ENCODE results near the gene STK16.

Gene STK16

DNA sequence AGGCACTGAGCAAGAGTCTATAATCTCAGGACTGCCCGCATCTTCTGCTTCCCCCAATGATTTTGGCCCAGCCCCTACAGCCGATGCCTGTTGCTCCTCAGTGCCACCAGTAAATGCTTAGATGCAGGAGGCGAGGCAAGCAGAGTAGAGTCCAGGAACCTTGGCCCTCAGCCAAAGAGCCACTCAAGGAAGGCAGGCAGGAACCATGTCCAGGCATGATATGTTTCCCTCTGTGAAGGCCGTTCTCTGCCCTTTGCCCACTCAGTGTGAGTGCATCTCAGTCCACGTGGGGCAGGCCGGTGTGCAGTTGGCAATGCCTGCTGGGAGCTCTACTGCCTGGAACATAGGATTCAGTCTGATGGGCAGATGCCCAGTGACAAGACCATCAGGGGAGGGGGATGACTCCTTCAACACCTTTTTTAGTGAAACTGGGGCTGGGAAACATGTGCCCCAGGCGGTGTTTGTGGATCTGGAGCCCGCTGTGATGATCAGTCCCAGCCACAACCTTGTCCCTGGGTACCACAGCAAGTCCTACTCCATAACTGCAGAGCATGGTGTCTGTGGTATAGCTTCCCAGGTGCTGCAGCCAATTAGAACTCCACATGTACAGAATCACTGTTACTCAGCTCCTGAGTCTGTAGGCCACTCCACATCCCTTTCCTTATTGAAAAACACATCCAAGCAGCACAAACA, 24.2 kb downstream of the STK16 start:
- Histone ChIP-seq H3K4me2 (ENCODE audit: low read length) (no peak overlapping the region), H3K27ac (no peak overlapping the region), H3K79me2 (no peaks in the 10 kb centered on the region), H3K4me3 (ENCODE audit: low read depth, low read length) (no peak overlapping the region), H3K36me3 (ENCODE audit: control insufficient read depth, insufficient read depth, low read length) (no peaks in the 10 kb centered on the region), H3K27me3 (ENCODE audit: control insufficient read depth, insufficient read depth, low read length) (no peaks in the 10 kb centered on the region), H3K9me3 (ENCODE audit: control insufficient read depth, low read length) (no peaks in the 10 kb centered on the region), H3K9ac (no peak overlapping the region), H3K4me1 (peaks cover 3% of the 10 kb centered on the region), H2AFZ (no peak overlapping the region)
- TF ChIP-seq CTCF (IDR thresholded peaks at IDR 0.05), result no peak

DNA sequence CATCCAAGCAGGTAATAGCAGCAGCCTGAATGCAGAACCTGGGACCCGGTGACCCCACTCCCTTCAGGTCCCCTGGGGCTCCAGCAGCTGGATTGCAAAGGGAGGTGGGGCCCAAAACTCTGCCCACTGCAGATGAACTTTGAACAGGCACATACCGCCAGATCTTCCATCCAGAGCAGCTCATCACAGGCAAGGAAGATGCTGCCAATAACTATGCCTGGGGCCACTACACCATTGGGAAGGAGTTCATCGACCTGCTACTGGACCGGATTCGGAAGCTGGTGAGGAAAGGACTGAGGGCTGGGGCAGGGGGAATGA, 24.7 kb downstream of the STK16 start:
- H2AFZ ChIP-seq, result no peak overlapping the region
- no peaks in the 10 kb centered on the region for H3K27me3 ChIP-seq (ENCODE audit: control insufficient read depth, insufficient read depth, low read length)

GRCh38 chr2:219271021-219271420, 25.7 kb downstream of the STK16 start:
- Histone ChIP-seq H3K27ac (no peak overlapping the region), H3K4me2 (ENCODE audit: low read length) (no peak overlapping the region), H3K9me3 (ENCODE audit: control insufficient read depth, low read length) (no peaks in the 10 kb centered on the region), H2AFZ (no peak overlapping the region), H3K27me3 (ENCODE audit: control insufficient read depth, insufficient read depth, low read length) (no peaks in the 10 kb centered on the region), H3K79me2 (no peaks in the 10 kb centered on the region), H3K9ac (no peak overlapping the region), H3K4me3 (ENCODE audit: low read depth, low read length) (no peak overlapping the region), H3K4me1 (peaks cover 7% of the 10 kb centered on the region), H3K36me3 (ENCODE audit: control insufficient read depth, insufficient read depth, low read length) (no peaks in the 10 kb centered on the region)
- no peak for TF ChIP-seq CTCF (IDR thresholded peaks at IDR 0.05)

More for the DNA sequence above, 24.7 kb downstream of the STK16 start:
- H3K9ac ChIP-seq, result no peak overlapping the region
- no peak overlapping the region for H3K4me2 ChIP-seq (ENCODE audit: low read length)
- H3K4me3 ChIP-seq (ENCODE audit: low read depth, low read length), result no peak overlapping the region
- peaks cover 7% of the 10 kb centered on the region for H3K4me1 ChIP-seq
- TF ChIP-seq CTCF (IDR thresholded peaks at IDR 0.05), result no peak
- H3K27ac ChIP-seq, result no peak overlapping the region
- no peaks in the 10 kb centered on the region for H3K9me3 ChIP-seq (ENCODE audit: control insufficient read depth, low read length)
- no peaks in the 10 kb centered on the region for H3K36me3 ChIP-seq (ENCODE audit: control insufficient read depth, insufficient read depth, low read length)
- no peaks in the 10 kb centered on the region for H3K79me2 ChIP-seq

DNA sequence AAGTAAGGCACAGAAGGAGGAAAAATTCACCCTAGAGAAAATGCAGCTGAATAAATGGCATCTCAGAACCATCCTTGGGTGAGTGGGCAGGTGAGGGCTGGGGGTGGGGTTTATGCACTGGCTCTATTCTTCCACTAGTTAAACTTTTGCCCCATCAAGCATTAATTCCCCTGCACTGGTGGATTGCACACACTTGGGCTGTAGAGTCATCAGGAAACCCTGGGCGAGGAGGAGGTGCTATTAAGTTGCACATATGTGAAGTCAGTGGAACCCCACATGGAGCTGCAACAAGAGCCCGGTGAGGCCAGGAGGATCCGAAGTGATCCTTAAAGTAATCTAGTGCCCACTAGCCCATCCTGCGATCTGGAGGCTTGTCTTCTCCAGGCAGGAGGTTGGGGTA, 27.1 kb downstream of the STK16 start:
- H3K9me3 ChIP-seq (ENCODE audit: control insufficient read depth, low read length), result no peaks in the 10 kb centered on the region
- no peak overlapping the region for H2AFZ ChIP-seq
- no peaks in the 10 kb centered on the region for H3K27me3 ChIP-seq (ENCODE audit: control insufficient read depth, insufficient read depth, low read length)
- no peaks in the 10 kb centered on the region for H3K36me3 ChIP-seq (ENCODE audit: control insufficient read depth, insufficient read depth, low read length)
- no peaks in the 10 kb centered on the region for H3K79me2 ChIP-seq
- H3K9ac ChIP-seq, result no peak overlapping the region
- H3K4me2 ChIP-seq (ENCODE audit: low read length), result no peak overlapping the region
- TF ChIP-seq CTCF (IDR thresholded peaks at IDR 0.05), result no peak
- peaks cover 7% of the 10 kb centered on the region for H3K4me1 ChIP-seq
- H3K27ac ChIP-seq, result no peak overlapping the region
- no peak overlapping the region for H3K4me3 ChIP-seq (ENCODE audit: low read depth, low read length)

DNA sequence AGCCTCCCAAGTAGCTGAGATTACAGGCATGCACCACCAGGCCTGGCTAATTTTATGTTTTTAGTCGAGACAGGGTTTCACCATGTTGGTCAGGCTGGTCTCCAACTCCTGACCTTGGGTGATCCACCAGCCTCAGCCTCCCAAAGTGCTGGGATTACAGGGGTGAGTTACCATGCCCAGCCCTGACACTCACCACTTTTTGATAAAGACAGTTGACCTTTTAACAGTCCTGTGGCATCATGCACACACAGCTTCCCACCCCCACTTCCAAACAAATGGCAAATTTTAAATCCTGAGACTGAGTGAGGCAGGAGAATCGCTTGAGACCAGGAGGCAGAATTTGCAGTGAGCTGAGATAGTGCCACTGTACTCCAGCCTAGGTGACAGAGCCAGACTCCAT, 27.7 kb downstream of the STK16 start:
- H3K4me1 ChIP-seq, result peaks cover 9% of the 10 kb centered on the region
- no peak for TF ChIP-seq CTCF (IDR thresholded peaks at IDR 0.05)
- H3K9ac ChIP-seq, result no peak overlapping the region
- no peak overlapping the region for H2AFZ ChIP-seq
- H3K79me2 ChIP-seq, result no peaks in the 10 kb centered on the region
- no peak overlapping the region for H3K4me3 ChIP-seq (ENCODE audit: low read depth, low read length)
- no peak overlapping the region for H3K4me2 ChIP-seq (ENCODE audit: low read length)
- no peaks in the 10 kb centered on the region for H3K27me3 ChIP-seq (ENCODE audit: control insufficient read depth, insufficient read depth, low read length)
- no peaks in the 10 kb centered on the region for H3K36me3 ChIP-seq (ENCODE audit: control insufficient read depth, insufficient read depth, low read length)
- H3K27ac ChIP-seq, result no peak overlapping the region
- no peaks in the 10 kb centered on the region for H3K9me3 ChIP-seq (ENCODE audit: control insufficient read depth, low read length)
